Fibroblast of gingiva (primary cell): Measurements from ENCODE around the gene STOM.
A peak's percentile ranks its signal among the peaks of the same experiment; 100 is the strongest.

ENCODE experiments used
- DNase-seq: peaks from one replicate; pipeline ENCODE4 v3.0.0-alpha.2; 2011; ENCODE audit warnings: low read depth

The STOM gene

DNA sequence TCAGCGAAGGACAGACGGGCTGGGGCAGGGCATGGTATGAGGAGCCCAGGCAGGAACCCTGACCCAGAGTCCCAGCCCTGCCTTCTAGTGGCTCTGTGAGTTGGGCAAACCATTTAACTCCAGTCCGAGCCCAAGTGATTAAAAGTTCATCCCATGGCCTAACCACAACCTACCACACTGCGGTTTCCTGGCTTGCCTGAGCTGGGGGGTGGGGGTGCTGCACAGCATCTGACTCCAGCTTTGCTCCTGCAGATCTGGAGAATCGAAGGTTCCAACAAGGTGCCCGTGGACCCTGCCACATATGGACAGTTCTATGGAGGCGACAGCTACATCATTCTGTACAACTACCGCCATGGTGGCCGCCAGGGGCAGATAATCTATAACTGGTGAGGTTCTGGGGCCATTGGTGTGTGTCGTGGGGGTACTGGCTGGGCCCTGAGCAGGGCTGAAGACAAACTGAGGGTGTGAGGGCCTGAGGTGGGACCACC is 49.0 kb downstream of the STOM start:
- no peak for DNase-seq

DNA sequence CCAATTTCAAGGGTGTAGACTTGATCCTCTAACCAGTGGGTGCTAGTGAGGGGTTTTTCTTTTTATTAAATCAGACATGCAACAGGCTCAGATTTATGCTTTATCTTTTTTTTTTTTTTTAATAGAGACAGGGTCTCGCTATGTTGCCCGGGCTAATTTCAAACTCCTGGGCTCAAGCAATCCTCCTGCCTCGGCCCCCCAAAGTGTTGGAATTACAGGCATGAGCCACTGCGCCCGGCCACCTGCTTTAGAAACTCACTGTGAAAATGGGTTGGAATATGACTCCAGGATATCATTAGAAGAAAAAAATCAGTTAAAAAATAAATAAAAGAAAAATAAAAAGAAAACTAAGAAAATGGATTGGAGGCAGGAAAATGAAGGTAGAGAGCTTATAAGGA is 50.7 kb downstream of the STOM start:
- DNase-seq = no peak

DNA sequence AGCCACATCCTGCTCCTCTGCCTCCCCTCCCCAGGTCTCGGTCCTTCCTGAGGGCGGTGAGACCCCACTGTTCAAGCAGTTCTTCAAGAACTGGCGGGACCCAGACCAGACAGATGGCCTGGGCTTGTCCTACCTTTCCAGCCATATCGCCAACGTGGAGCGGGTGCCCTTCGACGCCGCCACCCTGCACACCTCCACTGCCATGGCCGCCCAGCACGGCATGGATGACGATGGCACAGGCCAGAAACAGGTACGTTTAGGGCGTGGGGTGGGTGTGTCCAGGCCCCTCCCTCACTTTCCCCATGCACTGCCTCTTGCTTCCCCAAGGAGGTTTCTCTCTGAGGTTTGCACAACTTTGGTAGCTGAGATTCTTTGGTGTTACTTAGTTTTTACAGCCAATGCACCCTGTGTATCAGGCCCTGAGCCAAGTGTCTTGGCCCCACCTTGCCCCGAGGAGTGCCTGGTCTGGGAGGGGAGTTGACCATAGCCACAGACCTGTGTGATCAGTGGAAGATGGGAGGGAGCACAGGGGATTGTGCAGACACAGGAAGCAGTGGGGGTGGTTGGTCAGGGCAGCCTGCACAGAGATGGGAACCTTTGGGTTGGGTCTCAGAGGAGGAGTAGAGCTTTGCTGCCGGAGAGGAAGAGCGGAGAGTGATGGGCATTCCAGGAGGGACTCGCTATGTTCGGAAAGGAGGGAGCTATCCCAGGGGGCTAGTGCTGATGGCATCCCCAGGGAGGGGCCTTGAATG is 51.2 kb downstream of the STOM start:
- no peak for DNase-seq

DNA sequence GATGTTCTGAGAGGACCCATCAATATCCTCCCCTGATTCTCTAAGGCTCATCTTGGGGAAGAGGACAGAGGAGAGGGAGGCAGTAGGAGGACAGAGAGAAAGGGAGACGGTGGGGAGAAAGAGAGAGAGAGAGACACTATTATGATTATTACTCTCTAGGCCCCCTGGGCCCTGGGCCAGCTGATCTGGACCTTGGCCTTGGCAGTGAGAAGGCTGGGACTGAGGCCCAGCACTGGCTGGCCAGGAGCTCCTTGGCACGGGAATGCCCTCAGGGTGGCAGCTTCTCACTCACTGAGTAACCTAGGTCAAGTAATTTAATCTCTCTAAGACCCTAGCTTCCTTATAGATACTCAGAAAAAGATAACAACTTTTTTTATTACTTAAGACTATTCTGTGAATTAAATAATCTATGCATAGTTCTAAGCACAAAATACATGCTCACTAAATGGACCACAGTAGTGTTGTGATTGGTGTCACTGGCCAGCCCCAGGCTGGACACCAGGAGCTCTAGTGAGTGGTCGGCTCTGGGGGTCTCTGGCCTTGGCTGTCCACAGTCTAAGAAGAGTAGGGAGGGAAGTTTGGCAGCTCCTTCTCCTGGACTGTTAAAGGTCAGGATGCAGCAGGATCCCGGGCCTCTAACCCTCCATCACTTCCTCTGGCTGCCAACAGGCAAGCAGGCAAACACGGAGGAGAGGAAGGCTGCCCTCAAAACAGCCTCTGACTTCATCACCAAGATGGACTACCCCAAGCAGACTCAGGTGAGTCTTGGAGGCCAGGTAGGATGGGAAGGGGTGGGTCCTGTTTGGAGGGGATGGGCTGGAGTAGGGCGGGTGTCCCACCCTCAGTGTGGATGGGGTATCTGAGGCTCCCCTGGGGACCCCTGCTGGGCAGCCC is 52.1 kb downstream of the STOM start:
- DNase-seq = peak; percentile 38

DNA sequence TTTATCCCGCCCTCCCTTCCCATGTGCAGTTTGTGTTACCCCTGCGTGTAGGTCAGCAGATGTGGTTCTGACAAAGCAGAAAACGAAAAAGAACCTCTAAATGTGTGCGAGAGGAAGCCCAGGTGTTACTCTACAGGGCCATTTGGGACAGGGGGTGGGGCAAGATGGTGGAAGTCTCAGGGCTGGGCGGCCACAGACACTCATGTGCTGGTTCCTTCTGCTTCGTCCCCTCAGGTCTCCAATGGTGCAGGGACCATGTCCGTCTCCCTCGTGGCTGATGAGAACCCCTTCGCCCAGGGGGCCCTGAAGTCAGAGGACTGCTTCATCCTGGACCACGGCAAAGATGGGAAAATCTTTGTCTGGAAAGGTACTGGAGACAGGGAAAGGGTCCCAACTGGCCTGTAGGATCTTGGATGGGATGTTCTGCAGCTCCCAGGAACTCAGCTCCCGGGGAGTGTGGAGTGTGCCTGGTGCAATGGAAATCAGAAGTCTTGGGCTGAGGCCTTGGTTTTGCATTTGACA is 53.1 kb downstream of the STOM start:
- no peak for DNase-seq

DNA sequence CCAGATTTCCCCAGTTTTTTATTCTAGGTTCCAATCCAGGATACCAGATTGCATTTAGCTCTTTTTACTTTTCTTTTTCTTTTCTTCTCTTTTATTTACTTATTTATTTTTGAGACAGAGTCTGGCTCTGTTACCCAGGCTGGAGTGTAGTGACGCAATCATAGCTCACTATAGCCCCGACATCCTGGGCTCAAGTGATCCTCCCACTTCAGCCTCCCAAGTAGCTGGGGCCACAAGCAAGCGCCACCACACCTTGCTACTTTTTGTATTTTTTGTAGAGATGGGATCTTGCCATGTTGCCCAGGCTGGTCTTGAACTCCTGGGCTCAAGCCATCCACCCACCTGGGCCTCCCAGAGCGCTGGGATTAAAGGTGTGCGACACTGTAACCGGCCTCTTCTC is 53.7 kb downstream of the STOM start:
- DNase-seq = no peak

DNA sequence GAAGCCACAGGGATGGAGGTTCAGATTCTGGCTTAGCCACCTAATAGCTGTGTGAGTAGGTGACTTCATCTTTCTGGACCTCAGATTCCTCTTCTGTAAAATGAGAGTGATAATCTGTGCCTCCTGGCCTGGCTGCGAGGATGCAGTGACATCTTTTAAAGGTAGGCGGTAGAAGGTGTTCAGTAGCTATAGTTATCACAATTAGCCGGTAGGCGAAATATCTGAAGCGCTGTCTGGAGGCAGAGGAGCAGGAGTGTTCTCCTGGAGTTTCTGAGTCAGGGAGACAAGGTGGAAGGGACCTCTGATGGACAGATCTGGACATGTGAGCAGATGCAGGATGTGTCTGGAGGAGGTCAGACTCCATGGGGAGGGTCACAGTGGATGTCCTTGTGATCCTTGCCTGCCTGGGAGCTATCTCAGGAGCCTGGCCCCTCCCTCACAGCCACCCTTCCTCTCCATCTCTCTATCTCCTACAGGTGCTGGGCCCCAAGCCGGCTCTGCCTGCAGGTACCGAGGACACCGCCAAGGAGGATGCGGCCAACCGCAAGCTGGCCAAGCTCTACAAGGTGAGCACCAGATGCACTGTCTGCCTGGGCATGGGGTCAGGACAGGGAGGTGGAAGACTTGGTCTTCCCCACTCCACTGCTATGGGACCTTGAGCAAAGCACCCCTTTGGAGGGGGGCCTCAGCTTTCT is 56.4 kb downstream of the STOM start:
- no peak for DNase-seq

DNA sequence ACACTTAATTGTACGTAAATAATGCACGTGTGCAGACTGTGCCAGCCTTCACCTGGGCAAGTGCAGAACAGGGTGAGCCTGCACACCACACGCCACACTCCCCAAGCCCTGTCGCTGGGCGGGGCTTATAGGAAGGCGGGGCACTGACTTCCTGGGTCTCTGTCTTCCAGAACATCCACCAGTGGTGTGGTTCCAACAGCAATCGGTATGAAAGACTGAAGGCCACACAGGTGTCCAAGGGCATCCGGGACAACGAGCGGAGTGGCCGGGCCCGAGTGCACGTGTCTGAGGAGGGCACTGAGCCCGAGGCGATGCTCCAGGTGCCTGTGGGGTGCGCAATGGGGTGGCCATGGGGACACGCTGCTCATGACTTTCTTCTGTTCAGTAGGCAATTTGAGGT is 57.9 kb downstream of the STOM start:
- no peak for DNase-seq

DNA sequence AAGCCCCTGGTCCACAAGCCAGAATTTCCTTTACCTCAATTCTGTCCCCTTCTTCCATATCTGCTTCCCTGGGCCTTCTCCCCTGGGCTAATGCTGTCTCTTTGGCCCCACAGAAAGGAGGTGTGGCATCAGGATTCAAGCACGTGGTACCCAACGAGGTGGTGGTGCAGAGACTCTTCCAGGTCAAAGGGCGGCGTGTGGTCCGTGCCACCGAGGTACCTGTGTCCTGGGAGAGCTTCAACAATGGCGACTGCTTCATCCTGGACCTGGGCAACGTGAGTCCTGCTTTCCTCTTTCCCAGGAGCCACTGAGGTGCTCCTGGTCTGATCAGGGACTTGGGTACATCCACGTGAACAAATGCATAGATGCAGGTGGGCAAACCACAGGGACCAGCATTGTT is 59.5 kb downstream of the STOM start:
- DNase-seq = no peak

DNA sequence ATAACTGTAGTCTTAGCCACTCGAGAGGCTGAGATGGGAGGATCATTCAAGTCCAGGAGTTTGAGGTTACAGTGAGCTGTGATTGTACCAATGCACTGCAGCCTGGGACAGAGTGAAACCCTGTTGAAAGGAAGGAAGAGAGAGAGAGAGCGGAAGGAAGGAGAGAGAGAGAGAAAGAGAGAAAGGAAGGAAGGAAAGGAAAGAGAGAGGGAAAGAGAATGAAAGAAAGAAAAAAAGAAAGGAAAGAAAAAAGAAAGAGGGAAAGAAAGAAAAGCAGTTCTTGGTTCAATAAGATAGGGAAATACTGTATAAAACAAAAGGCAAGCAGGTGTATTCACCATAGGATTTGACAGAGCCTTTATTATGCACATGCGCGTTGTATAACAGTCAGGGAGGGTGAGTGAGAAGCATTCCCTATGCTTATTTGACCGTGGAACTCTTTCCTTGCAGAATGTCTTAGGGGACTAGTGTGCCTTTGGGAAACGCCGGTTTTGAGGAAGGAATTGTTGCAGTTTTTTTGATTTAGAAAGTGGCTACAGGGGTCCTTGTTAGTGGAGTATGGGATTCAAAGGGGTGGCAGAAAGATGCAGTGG is 60.1 kb downstream of the STOM start:
- DNase-seq = no peak

DNA sequence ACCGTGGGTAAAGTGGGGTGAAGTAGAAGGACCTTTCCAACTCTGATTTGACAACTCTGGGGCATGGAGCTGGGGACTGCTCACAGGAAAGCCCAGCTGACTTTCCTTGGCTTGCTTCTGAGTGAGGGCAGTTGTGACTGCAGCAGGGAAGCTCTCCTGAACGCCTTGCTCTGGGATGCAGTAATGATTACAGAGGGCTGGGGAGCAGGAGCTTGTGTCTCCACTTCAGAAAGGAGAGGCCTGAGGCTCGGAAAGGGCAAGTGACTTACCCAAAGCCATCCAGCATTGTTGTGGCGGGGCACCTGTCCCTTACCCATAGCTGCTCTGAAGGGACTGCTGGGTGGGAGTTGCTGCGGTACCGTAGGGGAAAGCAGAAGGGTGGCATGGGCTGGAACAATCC is 60.9 kb downstream of the STOM start:
- no peak for DNase-seq

DNA sequence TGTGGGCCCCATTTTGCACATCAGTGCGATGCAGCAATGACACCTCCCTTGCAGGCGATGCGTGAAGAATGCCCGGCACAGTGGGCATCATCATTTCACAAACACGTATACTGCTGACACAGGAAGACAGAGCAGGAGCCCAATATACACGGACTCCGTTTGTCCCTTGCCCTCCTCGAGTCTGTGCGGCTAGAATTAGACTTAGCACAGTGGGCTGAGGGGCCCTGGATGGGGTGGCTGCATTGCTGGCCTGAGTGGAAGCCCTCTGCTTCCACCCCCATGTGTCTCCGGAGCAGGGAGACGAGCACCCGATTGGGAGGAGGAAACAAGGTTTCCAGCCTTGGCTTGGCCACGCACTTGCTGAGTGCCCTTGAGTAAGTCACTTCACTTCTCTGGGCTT is 61.3 kb downstream of the STOM start:
- no peak for DNase-seq

DNA sequence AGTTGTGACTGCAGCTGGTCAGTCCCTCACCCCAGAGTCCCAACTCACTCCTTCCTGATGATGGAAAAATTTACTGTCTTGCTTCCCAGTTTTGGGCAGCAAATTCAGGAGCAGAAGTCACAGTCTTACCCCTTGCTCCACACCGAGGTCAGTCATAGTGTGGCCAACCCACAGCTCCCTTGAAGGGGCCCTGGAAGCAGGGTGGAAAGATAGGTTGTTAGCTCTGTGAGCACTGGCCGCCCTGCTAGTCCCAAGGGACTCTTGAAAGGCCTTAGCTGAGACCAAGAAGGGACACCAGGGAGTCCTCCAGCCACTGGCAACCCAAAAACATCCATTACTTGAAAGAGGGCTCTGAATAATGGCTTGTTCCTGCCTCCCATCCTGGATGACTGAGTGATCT is 62.1 kb downstream of the STOM start:
- DNase-seq = no peak

DNA sequence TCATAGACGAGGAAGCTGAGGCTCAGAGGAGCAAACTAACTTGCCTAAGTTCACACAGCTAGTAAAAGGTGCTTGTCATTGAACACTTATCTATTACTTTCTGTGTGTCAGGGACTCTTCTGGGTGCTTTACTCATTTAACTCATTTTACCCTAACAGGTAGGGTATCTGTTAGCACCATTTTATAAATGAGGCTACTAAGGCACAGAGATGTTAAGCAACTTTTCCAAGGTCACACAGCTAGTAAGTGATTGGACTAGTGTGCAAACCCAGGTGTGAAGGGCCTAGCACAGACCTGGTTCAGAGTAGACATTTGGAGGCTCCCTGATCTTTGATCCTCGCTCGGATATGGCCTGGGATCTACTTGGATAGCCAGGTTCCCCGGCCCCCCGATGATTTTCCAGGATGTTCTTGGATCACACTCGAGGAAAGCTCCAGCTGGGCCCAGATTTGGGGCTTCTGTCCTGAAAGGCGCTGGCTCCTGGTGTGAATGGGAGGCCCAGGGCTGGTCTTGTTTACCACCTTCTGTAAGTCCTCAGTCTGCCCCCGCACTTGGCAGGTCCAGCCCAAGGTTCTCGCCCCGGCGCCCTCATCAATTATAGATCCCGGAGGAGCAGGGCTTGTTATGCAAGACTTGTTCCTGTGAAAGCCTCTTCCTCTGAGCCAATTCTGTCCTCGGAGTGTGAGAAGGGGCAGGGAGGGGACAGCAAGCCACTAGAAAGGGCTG is 64.6 kb downstream of the STOM start:
- no peak for DNase-seq

DNA sequence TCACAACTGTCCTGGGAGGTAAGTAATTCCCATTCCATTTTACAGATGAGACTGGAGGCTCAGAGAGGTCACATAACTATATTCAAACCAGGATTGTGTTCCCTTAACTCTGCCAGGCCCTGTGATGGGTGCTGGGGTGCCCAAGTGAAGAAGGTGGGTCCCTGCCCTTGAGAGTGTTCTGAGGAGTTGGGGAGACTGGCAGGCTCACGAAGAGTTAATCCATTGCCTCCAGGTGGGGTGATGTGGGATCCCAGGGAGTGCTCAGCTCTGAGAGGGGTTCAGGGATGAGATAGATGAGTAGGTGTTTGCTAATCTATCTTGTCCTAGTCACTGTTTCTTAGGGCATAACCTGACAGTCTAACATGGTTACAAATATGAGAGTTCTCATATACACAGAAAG is 65.3 kb downstream of the STOM start:
- DNase-seq = no peak

DNA sequence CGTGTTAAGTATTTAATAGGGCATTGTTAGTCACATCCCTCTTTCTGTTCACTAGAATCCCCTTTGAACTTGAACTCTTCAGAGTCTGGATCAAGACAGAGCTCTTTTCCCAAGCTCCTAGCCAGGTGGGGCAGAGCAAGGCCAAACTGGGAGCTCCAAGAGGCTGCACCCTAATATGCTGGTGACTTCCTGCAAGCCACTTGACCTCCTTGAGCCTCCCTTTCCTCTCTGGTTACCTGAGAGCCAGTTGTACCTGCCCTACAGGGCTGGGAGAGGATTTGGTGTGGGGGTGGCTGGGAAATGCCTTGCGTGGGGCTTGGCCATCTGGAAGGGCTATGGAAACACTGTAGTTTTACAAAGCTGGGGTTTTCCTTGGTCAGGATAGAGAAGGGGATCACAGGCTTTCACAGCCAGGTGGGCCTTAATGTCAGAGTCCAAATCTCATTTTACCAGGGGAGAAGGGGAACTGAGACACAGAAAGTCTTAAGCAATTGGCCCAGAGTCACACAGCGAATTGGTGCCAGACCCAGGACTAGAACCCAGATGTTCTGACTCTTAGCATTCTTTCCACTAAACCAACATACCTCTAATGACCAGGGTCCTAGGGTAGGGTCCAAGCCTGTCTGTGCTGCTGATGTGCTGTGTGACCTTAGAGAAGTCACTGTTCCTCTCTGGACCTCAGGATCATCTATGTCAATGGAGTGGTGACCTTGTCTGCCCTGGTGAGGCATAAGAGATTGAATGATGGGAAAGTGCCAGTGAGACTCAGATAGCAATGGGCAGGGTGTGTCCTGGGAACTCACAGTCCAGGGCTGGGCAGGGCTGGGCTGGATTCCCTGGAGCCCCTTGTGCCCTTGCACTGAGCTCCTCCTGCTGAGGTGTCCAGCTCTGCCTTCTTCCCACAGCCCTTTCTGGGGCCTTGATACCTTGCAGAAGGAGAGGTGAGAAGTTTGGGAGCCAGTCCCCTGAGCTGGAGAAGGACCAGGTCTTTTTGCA is 66.3 kb downstream of the STOM start:
- no peak for DNase-seq

DNA sequence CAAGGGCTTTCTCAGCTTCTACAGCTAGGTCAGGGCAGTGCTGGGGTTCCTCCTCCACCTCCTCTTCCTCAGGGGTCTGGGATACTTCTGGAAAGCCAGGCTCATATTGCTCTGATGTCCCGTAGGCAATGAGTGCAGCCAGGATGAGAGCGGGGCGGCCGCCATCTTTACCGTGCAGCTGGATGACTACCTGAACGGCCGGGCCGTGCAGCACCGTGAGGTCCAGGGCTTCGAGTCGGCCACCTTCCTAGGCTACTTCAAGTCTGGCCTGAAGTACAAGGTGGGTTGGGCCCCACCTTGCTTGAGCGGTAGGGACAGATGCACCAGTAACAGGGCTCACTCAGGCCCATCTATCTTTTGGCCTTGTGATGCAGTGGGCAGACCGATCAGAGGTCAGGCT is 67.3 kb downstream of the STOM start:
- no peak for DNase-seq

DNA sequence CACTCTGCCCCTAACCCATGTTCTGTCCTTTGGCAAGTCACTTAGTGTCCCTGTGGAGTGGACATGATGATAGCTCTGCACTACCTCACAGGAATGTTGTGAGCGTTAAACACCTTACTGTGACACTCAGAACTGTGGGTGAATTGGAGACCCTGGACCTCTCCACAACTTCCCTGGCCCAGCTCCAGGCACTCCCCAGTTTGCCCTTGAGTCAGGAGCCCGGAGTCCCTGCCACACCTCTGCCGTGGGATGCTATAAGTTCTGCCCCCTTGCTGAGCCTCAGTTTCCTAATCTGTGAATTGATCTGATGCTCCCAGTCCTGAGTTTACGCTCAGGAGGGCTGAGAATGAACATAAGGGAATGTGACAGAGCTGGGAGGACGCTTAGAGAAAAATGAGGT is 67.7 kb downstream of the STOM start:
- no peak for DNase-seq

DNA sequence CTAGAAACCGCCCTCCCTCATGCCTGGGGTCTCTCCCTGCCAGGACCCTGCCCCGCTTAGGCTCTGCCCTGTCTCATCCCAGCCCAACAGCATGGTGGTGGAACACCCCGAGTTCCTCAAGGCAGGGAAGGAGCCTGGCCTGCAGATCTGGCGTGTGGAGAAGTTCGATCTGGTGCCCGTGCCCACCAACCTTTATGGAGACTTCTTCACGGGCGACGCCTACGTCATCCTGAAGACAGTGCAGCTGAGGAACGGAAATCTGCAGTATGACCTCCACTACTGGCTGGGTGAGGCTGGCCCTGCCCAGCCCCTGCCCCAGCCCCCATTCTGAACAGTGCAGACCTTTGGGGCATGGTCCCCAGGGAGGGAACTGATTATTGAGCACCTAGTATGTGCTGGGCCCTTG is 68.2 kb downstream of the STOM start:
- no peak for DNase-seq
